Right hindlimb (tissue), 1 donor: ENCODE data around the gene ZNF280C.
"Not testable (repeated sequence)": the region's sequence is repeated elsewhere in the genome, so short reads cannot be mapped to it uniquely, and the experiment has no call there.

ENCODE experiments used
- DNase-seq: peaks from one replicate; pipeline ENCODE4 v3.0.0-alpha.2; 2018

The ZNF280C gene

GRCh38 chrX:130268449-130269170 is at the start of gene ZNF280C:
Gene ZNF280C (minus strand): TSS chrX:130268899. CDS start chrX:130260449, 8,450 bp downstream.
- DNase-seq: peak; percentile 93

- DNase-seq: no peak
Observed at GRCh38 chrX:130304587-130305368, 36.1 kb upstream of the ZNF280C start.

GRCh38 chrX:130301977-130302376 is 33.3 kb upstream of the ZNF280C start:
- no peak for DNase-seq

- DNase-seq: no peak
Observed at GRCh38 chrX:130301405-130301804, 32.7 kb upstream of the ZNF280C start.

GRCh38 chrX:130300010-130300282 is 31.2 kb upstream of the ZNF280C start:
- no peak for DNase-seq

GRCh38 chrX:130299279-130300009 is 30.7 kb upstream of the ZNF280C start:
- peak; percentile 15 for DNase-seq

- no peak for DNase-seq
Observed at GRCh38 chrX:130296743-130297142, 28.0 kb upstream of the ZNF280C start.

- no peak for DNase-seq
Observed at GRCh38 chrX:130296297-130296678, 27.6 kb upstream of the ZNF280C start.

GRCh38 chrX:130295519-130296296 is 27.0 kb upstream of the ZNF280C start:
- no peak for DNase-seq

GRCh38 chrX:130287071-130287770 is 18.5 kb upstream of the ZNF280C start:
- DNase-seq: no peak

- DNase-seq: no peak
Observed at GRCh38 chrX:130285710-130286109, 17.0 kb upstream of the ZNF280C start.

GRCh38 chrX:130285069-130285620 is 16.4 kb upstream of the ZNF280C start:
- DNase-seq: no peak

- DNase-seq: no peak
Observed at GRCh38 chrX:130282151-130282550, 13.5 kb upstream of the ZNF280C start.

GRCh38 chrX:130280901-130281300 is 12.2 kb upstream of the ZNF280C start:
- no peak for DNase-seq

GRCh38 chrX:130272253-130272652 is 3.6 kb upstream of the ZNF280C start:
- not testable (repeated sequence) for DNase-seq

- not testable (repeated sequence) for DNase-seq
Observed at GRCh38 chrX:130269391-130269790, 692 bp upstream of the ZNF280C start.

GRCh38 chrX:130267956-130268448 is 697 bp downstream of the ZNF280C start:
- no peak for DNase-seq

- DNase-seq: no peak
Observed at GRCh38 chrX:130264573-130264972, 4.1 kb downstream of the ZNF280C start.

- no peak for DNase-seq
Observed at GRCh38 chrX:130263016-130263415, 5.7 kb downstream of the ZNF280C start.

- DNase-seq: no peak
Observed at GRCh38 chrX:130262231-130262630, 6.5 kb downstream of the ZNF280C start.

- DNase-seq: no peak
Observed at GRCh38 chrX:130261296-130261893, 7.3 kb downstream of the ZNF280C start.
